ENCODE results near the gene DMXL2. TPM values are rescaled to one million over a fixed set of nuclear protein-coding genes. Genes with fewer than 3 reads are reported as not detected.

DMXL2 gene
- total and polyA plus RNA-seq, 2 experiments from 2014 or later, result 10.5 to 31.4 TPM

GRCh38 chr15:51536965-51537574, 85.5 kb downstream of the DMXL2 start:
- Histone ChIP-seq H3K4me3 (no peak overlapping the region), H2AFZ (no peak overlapping the region), H3K79me2 (no peaks in the 10 kb centered on the region), H3K27me3 (no peaks in the 10 kb centered on the region), H3K36me3 (replicated peaks; ENCODE audit: insufficient read depth, low read depth) (no peaks in the 10 kb centered on the region), H3K9me2 (replicated peaks; ENCODE audit: insufficient read depth) (no peaks in the 10 kb centered on the region), H3K4me1 (ENCODE audit: insufficient read depth) (no peaks in the 10 kb centered on the region), H3K9me3 (ENCODE audit: low read depth) (no peaks in the 10 kb centered on the region), H4K20me1 (ENCODE audit: insufficient read depth, poor library complexity, severe bottlenecking) (no peaks in the 10 kb centered on the region), H3K4me2 (no peak overlapping the region), H3K27ac (no peak overlapping the region)
- 18% methylated on average over 1 of the region's 1 CpG for WGBS (ENCODE audit: low lambda C conversion rate, missing lambda C conversion rate)
- peak; percentile 17 for DNase-seq (ENCODE audit: low spot score)
- TF ChIP-seq EZH2phosphoT487 (IDR thresholded peaks at IDR 0.05; ENCODE audit: low read depth, severe bottlenecking, unreplicated experiment), result no peak
- TF ChIP-seq, protein P1, sequence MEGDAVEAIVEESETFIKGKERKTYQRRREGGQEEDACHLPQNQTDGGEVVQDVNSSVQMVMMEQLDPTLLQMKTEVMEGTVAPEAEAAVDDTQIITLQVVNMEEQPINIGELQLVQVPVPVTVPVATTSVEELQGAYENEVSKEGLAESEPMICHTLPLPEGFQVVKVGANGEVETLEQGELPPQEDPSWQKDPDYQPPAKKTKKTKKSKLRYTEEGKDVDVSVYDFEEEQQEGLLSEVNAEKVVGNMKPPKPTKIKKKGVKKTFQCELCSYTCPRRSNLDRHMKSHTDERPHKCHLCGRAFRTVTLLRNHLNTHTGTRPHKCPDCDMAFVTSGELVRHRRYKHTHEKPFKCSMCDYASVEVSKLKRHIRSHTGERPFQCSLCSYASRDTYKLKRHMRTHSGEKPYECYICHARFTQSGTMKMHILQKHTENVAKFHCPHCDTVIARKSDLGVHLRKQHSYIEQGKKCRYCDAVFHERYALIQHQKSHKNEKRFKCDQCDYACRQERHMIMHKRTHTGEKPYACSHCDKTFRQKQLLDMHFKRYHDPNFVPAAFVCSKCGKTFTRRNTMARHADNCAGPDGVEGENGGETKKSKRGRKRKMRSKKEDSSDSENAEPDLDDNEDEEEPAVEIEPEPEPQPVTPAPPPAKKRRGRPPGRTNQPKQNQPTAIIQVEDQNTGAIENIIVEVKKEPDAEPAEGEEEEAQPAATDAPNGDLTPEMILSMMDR (IDR thresholded peaks at IDR 0.05; ENCODE audit: poor library complexity), result peak; percentile 61

DNA sequence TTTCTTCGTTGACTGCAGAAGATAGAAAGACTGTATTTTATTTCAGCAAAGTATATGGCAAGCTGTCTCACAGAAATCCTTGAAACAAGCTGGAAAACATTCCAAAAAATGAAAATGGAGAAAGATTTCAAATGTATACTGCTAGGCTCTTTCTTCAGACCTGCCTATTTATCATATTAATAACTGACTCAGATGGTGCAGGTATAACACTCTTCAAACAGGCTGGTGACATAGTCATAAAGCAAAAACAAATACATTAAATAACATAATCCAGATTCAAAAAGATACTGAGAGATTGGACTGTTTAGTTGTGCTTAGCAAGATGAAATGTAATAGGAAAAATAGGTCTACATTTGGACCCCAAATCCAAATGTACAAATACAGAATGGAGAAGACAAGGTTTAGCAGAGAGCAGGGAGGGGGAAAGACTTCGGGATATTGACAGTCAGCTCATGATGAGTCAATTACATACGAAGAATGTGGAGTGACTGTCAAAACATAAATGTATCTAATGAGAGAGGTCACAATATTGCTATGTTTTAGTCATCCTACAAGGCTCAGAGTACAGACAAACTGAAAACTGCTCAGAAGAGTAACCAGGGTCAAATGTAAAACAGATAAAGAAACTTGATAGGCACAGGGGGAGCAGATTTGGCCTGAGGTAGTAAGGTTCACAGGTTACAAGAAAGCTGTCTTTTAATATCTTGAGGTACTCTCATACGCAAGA, 88.7 kb downstream of the DMXL2 start:
- H3K79me2 ChIP-seq, result no peaks in the 10 kb centered on the region
- no peak overlapping the region for H3K27ac ChIP-seq
- H3K9me2 ChIP-seq (replicated peaks; ENCODE audit: insufficient read depth), result no peaks in the 10 kb centered on the region
- WGBS (ENCODE audit: low lambda C conversion rate, missing lambda C conversion rate), result 95% methylated on average over 4 of the region's 4 CpGs
- DNase-seq (ENCODE audit: low spot score), result no peak
- no peak overlapping the region for H2AFZ ChIP-seq
- no peak overlapping the region for H3K4me2 ChIP-seq
- H3K36me3 ChIP-seq (replicated peaks; ENCODE audit: insufficient read depth, low read depth), result no peaks in the 10 kb centered on the region
- TF ChIP-seq, protein P1 (IDR thresholded peaks at IDR 0.05; ENCODE audit: poor library complexity), result no peak
- H3K9me3 ChIP-seq (ENCODE audit: low read depth), result peaks cover 7% of the 10 kb centered on the region
- H4K20me1 ChIP-seq (ENCODE audit: insufficient read depth, poor library complexity, severe bottlenecking), result no peaks in the 10 kb centered on the region
- H3K27me3 ChIP-seq, result no peaks in the 10 kb centered on the region
- no peak overlapping the region for H3K4me3 ChIP-seq
- H3K4me1 ChIP-seq (ENCODE audit: insufficient read depth), result no peaks in the 10 kb centered on the region

DNA sequence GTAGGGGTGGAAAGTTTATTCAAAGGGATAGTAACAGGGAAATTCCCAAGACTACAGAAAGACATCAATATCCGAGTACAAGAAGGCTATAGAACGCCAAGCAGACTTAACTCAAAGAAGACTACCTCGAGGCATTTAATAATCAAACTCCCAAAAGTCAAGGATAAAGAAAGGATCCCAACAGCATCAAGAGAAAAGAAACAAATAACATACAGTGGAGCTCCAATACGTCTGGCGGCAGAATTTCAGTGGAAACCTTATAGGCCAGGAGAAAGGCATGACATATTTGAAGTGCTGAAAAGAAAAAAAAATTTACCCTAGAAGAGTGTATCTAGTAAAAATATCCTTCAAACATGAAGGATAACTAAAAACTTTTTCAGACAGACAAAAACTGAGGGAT, 95.6 kb downstream of the DMXL2 start:
- no peaks in the 10 kb centered on the region for H3K27me3 ChIP-seq
- H3K4me1 ChIP-seq (ENCODE audit: insufficient read depth), result no peaks in the 10 kb centered on the region
- H3K4me3 ChIP-seq, result no peak overlapping the region
- no peaks in the 10 kb centered on the region for H3K79me2 ChIP-seq
- no peaks in the 10 kb centered on the region for H3K9me2 ChIP-seq (replicated peaks; ENCODE audit: insufficient read depth)
- WGBS (ENCODE audit: low lambda C conversion rate, missing lambda C conversion rate), result 97% methylated on average over 5 of the region's 5 CpGs
- no peak for DNase-seq (ENCODE audit: low spot score)
- peaks cover 10% of the 10 kb centered on the region for H3K9me3 ChIP-seq (ENCODE audit: low read depth)
- no peak overlapping the region for H3K27ac ChIP-seq
- no peaks in the 10 kb centered on the region for H3K36me3 ChIP-seq (replicated peaks; ENCODE audit: insufficient read depth, low read depth)
- H4K20me1 ChIP-seq (ENCODE audit: insufficient read depth, poor library complexity, severe bottlenecking), result no peaks in the 10 kb centered on the region
- TF ChIP-seq, protein P1 (IDR thresholded peaks at IDR 0.05; ENCODE audit: poor library complexity), result no peak
- TF ChIP-seq EZH2phosphoT487 (IDR thresholded peaks at IDR 0.05; ENCODE audit: low read depth, severe bottlenecking, unreplicated experiment), result no peak
- no peak for TF ChIP-seq EZH2 (IDR thresholded peaks at IDR 0.05; ENCODE audit: borderline replicate concordance)
- H3K4me2 ChIP-seq, result no peak overlapping the region
- H2AFZ ChIP-seq, result no peak overlapping the region

All from hepatocyte (in vitro differentiated cells).